Rectal smooth muscle tissue (tissue), 1 donor: Measurements from ENCODE around the gene PLGRKT.
"Not testable (repeated sequence)": the region's sequence is repeated elsewhere in the genome, so short reads cannot be mapped to it uniquely, and the experiment has no call there.

Source experiments
- H3K27ac ChIP-seq: one replicate; pipeline ENCODE4 v1.7.0; 2013; ENCODE audit warnings: low read depth, low read length, inconsistent platforms
- H3K27me3 ChIP-seq: one replicate; pipeline ENCODE4 v1.7.0; 2013; ENCODE audit warnings: low read length; ENCODE audit not compliant: control insufficient read depth, insufficient read depth
- H3K36me3 ChIP-seq: one replicate; pipeline ENCODE4 v1.7.0; 2013; ENCODE audit warnings: low read length; ENCODE audit not compliant: control insufficient read depth, insufficient read depth
- H3K4me1 ChIP-seq: one replicate; pipeline ENCODE4 v1.7.0; 2013; ENCODE audit warnings: low read length; ENCODE audit not compliant: control insufficient read depth, insufficient read depth
- H3K4me3 ChIP-seq: one replicate; pipeline ENCODE4 v1.7.0; 2013; ENCODE audit warnings: low read length
- H3K9ac ChIP-seq: one replicate; pipeline ENCODE4 v1.7.0; 2013; ENCODE audit warnings: low read length

The PLGRKT gene

DNA sequence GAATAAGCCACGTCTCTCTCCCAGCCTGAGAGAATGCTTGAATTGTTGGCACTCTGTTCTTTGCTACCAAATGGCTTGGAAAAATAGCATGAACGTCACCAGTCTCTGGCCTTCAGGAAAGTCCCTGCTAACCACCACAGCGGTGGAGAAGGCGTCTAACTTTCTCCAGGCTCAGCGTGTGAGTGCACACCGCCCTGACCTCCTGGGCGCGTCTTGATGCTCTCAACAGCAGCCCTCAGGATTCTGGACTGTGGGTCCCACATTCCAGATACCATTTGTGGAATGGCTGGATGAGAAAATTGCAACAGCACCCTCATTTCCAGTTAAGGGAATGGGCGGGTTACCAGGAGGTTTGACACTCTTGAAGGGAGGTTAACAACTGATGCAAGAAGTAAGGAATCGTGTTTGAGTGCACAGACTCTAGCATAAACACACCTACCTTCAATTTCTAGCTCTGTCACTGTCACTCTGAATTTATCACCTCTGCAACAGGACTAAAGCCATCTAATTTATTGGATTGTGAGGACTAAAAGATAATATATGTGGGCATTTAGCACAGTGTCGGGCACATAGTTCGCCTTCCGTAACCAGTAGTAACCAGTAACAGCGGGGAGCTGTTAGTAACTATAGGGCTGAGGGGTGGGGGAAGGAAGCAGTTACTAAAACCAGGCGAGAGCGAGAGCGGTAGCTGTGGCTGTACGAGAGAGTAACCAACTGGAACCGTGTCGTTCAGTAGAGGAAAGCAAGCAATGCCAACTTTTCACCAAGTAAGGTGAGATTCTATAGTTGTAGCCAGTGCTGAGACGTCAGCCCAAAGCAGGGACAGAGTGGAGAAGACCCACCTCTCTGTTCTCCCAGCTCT lies 807 bp upstream of the PLGRKT start:
- Histone ChIP-seq H3K27me3 (no peaks in the 10 kb centered on the region), H3K36me3 (peaks cover 3% of the 10 kb centered on the region), H3K9ac (peak overlapping the region; percentile 0), H3K4me3 (peak overlapping the region; percentile 92), H3K27ac (peak overlapping the region; percentile 88), H3K4me1 (peaks cover 3% of the 10 kb centered on the region)

DNA sequence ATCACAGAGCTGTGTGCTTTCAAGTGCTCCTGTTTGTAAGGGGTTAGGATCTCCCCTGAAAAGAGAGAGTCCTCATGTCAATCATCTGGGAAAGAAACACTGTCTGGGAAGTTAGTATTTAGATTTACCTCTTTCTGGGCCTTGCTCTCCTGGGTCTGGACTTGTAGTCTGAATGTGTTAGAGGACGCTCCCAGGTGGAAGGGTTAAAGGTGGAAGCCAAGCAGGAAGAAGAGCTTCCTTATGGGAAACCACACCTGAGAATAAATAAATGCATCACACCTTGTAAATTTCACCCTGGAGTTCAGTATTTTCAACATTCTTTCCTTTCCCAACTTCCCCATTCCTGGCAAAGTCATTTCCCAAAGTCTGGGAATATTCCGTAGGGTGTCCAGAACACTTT lies 1.3 kb downstream of the PLGRKT start:
- Histone ChIP-seq H3K4me1 (peaks cover 3% of the 10 kb centered on the region), H3K9ac (no peak overlapping the region), H3K4me3 (peak overlapping the region; percentile 92), H3K36me3 (peaks cover 3% of the 10 kb centered on the region), H3K27me3 (no peaks in the 10 kb centered on the region), H3K27ac (no peak overlapping the region)

DNA sequence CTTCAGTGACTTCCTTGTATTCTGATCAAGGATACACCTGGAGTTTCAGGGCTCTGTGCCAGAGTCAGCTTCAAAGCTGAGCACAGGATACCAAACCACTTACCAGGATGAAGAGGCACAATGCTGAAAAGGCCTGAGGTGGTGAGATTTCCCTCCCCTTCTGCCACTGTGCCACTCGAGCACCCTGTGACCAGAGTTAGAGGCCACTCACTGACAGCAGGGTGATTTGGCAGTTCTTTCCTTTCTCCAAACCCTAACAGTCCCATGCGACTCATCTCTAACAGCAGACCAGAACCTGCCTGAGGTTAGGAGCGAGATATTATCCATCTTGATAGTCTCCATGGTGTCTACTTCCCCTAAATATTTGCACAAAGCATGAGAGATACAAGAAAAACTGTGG lies 1.8 kb downstream of the PLGRKT start:
- Histone ChIP-seq H3K36me3 (peaks cover 3% of the 10 kb centered on the region), H3K27me3 (no peaks in the 10 kb centered on the region), H3K4me3 (no peak overlapping the region), H3K27ac (no peak overlapping the region), H3K9ac (no peak overlapping the region), H3K4me1 (peaks cover 3% of the 10 kb centered on the region)

DNA sequence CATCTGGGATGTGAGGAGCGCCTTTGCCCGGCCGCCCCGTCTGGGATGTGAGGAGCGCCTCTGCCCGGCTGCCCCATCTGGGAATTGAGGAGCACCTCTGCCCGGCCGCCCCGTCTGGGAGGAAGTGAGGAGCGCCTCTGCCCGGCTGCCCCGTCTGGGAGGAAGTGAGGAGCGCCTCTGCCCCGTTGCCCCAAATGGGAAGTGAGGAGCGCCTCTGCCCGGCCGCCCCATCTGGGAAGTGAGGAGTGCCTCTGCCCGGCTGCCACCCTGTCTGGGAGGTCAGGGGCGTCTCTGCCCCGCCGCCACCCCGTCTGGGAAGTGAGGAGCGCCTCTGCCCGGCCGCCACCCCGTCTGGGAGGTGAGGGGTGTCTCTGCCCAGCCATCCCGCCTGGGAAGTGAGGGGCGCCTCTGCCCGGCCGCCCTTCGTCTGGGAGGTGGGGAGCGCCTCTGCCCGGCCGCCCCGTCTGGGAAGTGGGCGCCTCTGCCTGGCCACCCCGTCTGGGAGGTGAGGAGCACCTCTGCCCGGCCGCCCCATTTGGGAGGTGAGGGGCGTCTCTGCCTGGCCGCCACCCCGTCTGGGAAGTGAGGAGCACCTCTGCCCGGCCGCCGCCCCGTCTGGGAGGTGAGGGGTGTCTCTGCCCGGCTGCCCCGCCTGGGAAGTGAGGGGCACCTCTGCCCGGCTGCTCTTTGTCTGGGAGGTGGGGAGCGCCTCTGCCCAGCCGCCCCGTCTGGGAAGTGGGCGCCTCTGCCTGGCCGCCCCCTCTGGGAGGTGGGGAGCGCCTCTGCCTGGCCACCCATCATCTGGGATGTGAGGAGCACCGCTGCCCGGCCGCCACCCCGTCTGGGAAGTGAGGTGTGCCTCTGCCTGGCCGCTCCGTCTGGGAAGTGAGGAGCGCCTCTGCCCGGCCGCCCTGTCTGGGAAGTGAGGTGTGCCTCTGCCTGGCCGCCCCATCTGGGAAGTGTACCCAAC lies 3.6 kb downstream of the PLGRKT start:
- not testable (repeated sequence) for H3K9ac ChIP-seq, H3K4me1 ChIP-seq, H3K36me3 ChIP-seq, H3K27me3 ChIP-seq, H3K4me3 ChIP-seq, H3K27ac ChIP-seq

DNA sequence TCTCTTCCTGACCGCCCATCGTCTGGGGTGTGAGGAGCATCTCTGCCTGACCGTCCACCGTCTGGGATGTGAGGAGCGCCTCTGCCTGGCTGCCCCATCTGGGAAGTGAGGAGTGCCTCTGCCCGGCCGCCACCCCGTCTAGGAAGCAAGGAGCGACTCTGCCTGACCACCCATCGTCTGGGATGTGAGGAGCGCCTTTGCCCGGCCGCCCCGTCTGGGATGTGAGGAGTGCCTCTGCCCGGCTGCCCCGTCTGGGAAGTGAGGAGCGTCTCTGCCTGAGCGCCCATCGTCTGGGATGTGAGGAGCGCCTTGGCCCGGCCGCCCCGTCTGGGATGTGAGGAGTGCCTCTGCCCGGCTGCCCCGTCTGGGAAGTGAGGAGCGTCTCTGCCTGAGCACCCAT lies 4.4 kb downstream of the PLGRKT start:
- not testable (repeated sequence) for H3K9ac ChIP-seq, H3K4me1 ChIP-seq, H3K27ac ChIP-seq, H3K36me3 ChIP-seq, H3K4me3 ChIP-seq, H3K27me3 ChIP-seq

DNA sequence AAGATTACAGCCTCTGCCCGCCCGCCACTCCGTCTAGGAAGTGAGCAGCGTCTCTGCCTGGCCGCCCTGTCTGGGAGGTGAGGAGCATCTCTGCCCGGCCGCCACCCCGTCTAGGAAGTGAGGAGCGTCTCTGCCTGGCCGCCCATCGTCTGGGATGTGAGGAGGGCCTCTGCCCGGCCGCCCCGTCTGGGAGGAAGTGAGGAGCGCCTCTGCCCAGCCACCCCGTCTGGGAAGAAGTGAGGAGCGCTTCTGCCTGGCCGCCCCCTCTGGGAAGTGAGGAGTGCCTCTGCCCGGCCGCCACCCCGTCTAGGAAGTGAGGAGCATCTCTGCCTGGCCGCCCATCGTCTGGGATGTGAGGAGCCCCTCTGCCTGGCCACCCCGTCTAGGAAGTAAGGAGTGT lies 4.8 kb downstream of the PLGRKT start:
- H3K27me3 ChIP-seq, H3K4me3 ChIP-seq, H3K9ac ChIP-seq, H3K36me3 ChIP-seq, H3K4me1 ChIP-seq, H3K27ac ChIP-seq: not testable (repeated sequence)

DNA sequence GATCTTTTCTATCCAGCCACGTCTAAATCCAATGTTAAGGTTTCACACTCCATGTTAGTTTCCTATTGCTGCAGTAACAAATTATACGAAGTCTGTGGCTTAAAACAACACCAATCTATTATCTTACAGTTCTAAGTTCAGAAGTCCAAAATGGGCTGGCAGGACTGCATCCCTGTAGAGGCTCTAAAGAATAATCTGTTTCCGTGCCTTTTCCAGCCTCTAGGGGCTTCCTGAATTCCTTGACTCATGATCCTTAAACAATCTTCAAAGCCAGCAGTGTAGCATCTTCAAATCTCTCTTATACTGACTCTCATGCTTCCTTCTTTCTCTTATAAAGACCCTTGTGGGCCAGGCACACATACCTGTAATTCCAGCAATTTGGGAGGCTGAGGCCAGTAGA lies 6.8 kb downstream of the PLGRKT start:
- peaks cover 3% of the 10 kb centered on the region for H3K36me3 ChIP-seq
- no peak overlapping the region for H3K27ac ChIP-seq
- no peaks in the 10 kb centered on the region for H3K4me1 ChIP-seq
- no peaks in the 10 kb centered on the region for H3K27me3 ChIP-seq
- H3K9ac ChIP-seq = no peak overlapping the region
- no peak overlapping the region for H3K4me3 ChIP-seq

DNA sequence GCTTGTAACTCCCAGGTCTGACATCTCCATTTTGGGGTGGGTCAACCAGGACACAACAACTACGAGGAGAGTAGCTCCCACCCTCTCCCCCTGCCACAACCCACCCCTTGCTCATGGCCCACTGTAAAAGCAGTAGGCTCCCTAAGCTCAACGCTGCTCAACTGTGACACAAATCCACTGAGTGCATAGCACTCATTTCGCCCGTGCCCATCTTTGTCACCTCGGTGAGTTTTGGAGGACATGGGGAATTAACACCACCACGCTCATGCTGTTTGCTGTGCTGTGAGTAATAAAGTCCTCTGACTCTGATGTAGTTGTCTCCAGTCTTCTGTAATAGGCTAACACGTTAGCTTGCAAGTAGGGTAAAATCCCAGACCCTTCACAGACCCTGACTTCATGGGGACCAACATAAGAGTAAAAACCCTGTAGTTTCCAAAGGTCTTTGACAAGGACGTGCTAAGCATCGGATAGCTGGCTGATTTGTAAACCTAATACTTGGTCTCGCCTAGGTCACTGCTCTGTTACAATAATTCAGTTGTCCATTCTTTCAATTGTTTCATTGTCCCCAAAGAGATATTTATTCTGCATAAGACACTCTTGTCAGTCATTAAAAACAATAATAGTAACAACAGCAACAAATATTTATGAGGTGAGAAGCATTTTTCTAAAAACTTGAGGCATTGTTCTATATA lies 7.7 kb downstream of the PLGRKT start:
- no peak overlapping the region for H3K4me3 ChIP-seq
- H3K4me1 ChIP-seq = no peaks in the 10 kb centered on the region
- no peaks in the 10 kb centered on the region for H3K36me3 ChIP-seq
- H3K9ac ChIP-seq = no peak overlapping the region
- no peak overlapping the region for H3K27ac ChIP-seq
- no peaks in the 10 kb centered on the region for H3K27me3 ChIP-seq

DNA sequence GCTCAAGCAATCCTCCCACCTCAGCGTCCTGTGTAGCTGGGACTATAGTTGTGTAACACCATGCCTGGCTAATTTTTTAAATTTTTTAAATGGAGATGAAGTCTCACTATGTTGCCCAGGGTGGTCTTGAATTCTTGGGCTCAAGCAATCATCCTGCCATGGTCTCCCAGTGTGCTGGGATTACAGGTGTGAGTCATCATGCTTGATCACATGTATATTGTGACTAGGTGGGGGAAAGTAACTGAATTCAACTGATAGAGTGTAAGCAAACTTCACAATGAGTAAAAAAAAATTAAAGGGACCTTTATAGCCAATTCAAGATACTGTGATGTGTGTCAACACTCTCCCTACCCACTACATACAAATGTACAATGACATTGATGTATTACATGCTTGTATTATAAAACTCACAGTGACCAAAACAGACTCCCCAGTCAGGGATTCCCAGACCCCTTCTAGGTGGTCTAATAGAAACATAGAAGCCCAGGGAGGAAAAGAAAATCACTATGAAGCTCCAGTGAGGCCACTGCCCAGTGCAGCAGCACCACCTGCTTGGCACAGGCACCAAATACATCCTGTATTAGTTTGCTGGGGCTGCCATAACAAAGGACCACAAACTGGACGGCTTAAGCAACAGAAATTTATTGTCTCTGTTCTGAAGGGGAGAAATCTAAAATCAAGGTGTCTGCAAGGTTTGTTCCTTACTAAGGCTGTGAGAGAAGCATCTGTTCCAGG lies 8.8 kb downstream of the PLGRKT start:
- no peaks in the 10 kb centered on the region for H3K36me3 ChIP-seq
- no peak overlapping the region for H3K9ac ChIP-seq
- H3K27ac ChIP-seq = no peak overlapping the region
- no peaks in the 10 kb centered on the region for H3K27me3 ChIP-seq
- no peaks in the 10 kb centered on the region for H3K4me1 ChIP-seq
- no peak overlapping the region for H3K4me3 ChIP-seq

DNA sequence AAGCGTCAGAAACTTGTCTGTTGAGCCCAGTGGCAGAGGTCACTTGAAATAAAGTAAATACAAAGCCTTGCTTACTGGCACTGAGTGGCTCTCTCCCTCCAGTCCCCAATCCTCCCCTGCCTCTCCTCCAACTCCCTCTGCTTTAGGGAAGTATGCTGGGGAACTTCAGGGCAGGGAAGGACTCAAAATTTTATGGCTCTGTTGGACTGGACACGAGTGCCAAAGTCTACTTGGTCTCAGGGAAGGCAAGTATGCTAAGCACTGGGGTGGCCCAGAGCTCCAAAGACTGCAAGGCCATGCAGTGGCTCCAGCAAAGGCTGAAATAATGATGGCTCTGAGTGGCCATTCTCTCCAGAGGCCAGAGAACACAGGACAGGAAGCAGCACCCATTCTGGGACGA lies 9.6 kb downstream of the PLGRKT start:
- Histone ChIP-seq H3K4me1 (no peaks in the 10 kb centered on the region), H3K27me3 (no peaks in the 10 kb centered on the region), H3K36me3 (no peaks in the 10 kb centered on the region), H3K27ac (no peak overlapping the region), H3K4me3 (no peak overlapping the region), H3K9ac (no peak overlapping the region)

DNA sequence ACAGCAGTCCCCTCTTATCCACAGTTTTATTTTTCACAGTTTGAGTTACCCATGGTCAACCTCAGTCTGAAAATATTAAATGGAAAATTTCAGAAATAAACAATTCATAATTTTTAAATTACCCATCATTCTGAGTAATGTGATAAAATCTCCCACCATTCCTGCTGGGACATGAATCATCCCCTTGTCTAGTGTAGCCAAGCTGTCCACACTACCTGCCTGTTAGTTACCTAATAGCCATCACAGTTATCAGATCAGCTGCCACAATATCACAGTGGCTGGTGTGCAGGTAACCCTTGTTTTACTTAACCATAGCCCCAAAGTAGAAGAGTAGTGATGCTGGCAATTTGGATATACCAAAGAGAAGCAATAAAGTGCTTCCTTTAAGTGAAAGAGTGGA lies 10.7 kb downstream of the PLGRKT start:
- no peaks in the 10 kb centered on the region for H3K36me3 ChIP-seq
- H3K27me3 ChIP-seq = no peaks in the 10 kb centered on the region
- no peaks in the 10 kb centered on the region for H3K4me1 ChIP-seq
- H3K9ac ChIP-seq = no peak overlapping the region
- H3K27ac ChIP-seq = no peak overlapping the region
- no peak overlapping the region for H3K4me3 ChIP-seq
